HTERT RPE-1 (cell line): ENCODE results near the gene CD22.

Experiments
- in situ Hi-C: fragments of 300-500 bp; cut with MboI; formaldehyde crosslinking; loops from 4 replicates; pipeline ENCODE4 v1.14.3; 2020; ENCODE audit warnings: low sequenced_read_pairs

CD22 gene

GRCh38 chr19:35295792-35296462 is 33.1 kb upstream of the CD22 start:
- in situ Hi-C loops, result no loop called here

- in situ Hi-C loops, result no loop called here
Measured at GRCh38 chr19:35296644-35297514, 32.1 kb upstream of the CD22 start.

GRCh38 chr19:35297515-35297848 is 31.5 kb upstream of the CD22 start:
- in situ Hi-C loops, result no loop called here

GRCh38 chr19:35297922-35298321 is 31.1 kb upstream of the CD22 start:
- in situ Hi-C loops, result no loop called here

GRCh38 chr19:35298561-35298972 is 30.4 kb upstream of the CD22 start:
- in situ Hi-C loops, result no loop called here

- in situ Hi-C loops, result no loop called here
Measured at GRCh38 chr19:35299523-35300338, 29.3 kb upstream of the CD22 start.

- in situ Hi-C loops, result no loop called here
Measured at GRCh38 chr19:35300339-35300649, 28.7 kb upstream of the CD22 start.

- in situ Hi-C loops, result no loop called here
Measured at GRCh38 chr19:35301961-35302360, 27.0 kb upstream of the CD22 start.

- in situ Hi-C loops, result no loop called here
Measured at GRCh38 chr19:35302446-35302845, 26.5 kb upstream of the CD22 start.

- in situ Hi-C loops, result no loop called here
Measured at GRCh38 chr19:35303357-35303915, 25.6 kb upstream of the CD22 start.

- in situ Hi-C loops, result no loop called here
Measured at GRCh38 chr19:35304036-35304435, 25.0 kb upstream of the CD22 start.

- in situ Hi-C loops, result no loop called here
Measured at GRCh38 chr19:35305181-35305580, 23.8 kb upstream of the CD22 start.

GRCh38 chr19:35306473-35307246 is 22.3 kb upstream of the CD22 start:
- in situ Hi-C loops, result no loop called here

GRCh38 chr19:35307931-35308330 is 21.1 kb upstream of the CD22 start:
- in situ Hi-C loops, result no loop called here

- in situ Hi-C loops, result no loop called here
Measured at GRCh38 chr19:35308910-35309309, 20.1 kb upstream of the CD22 start.

- in situ Hi-C loops, result no loop called here
Measured at GRCh38 chr19:35309481-35310279, 19.3 kb upstream of the CD22 start.

- in situ Hi-C loops, result no loop called here
Measured at GRCh38 chr19:35310331-35310730, 18.7 kb upstream of the CD22 start.

GRCh38 chr19:35310811-35311465 is 18.0 kb upstream of the CD22 start:
- in situ Hi-C loops, result no loop called here

- in situ Hi-C loops, result no loop called here
Measured at GRCh38 chr19:35311901-35312665, 16.9 kb upstream of the CD22 start.
